Keratinocyte (primary cell): ENCODE results near the gene LDAH. TPM values are rescaled to one million over a fixed set of nuclear protein-coding genes. Genes with fewer than 3 reads are reported as not detected.

ENCODE experiments used
- DNase-seq: peaks from one replicate; pipeline ENCODE4 v3.0.0-alpha.2; 2011; ENCODE audit warnings: low read depth, missing footprints, low spot score
- FAIRE-seq: peaks from 2 replicates; lab custom pipeline; 2011; peaks lifted over from hg19 to GRCh38; lab: Jason Lieb, UNC
- H2AFZ ChIP-seq: 2 replicates; pipeline ENCODE4 v1.6.0; 2012; ENCODE audit warnings: low read length, control low read depth, inconsistent platforms; ENCODE audit not compliant: control insufficient read depth
- H3K27ac ChIP-seq: 2 replicates; pipeline ENCODE4 v1.5.1; 2011; ENCODE audit warnings: low read length; ENCODE audit not compliant: control insufficient read depth, insufficient read depth
- H3K27me3 ChIP-seq: 3 replicates; pipeline ENCODE4 v1.6.0; 2011; ENCODE audit warnings: low read length; ENCODE audit not compliant: control insufficient read depth, insufficient read depth; ENCODE audit errors: extremely low read depth
- H3K36me3 ChIP-seq, 2 experiments: 2 replicates in 1 of 2; 3 replicates in 1 of 2; pipeline ENCODE4 v1.5.1; 2011; ENCODE audit warnings: low read length in 2 of 2, mild to moderate bottlenecking in 1 of 2; ENCODE audit not compliant: control insufficient read depth in 2 of 2, insufficient read depth in 2 of 2; ENCODE audit errors: extremely low read depth in 1 of 2
- H3K4me1 ChIP-seq: 3 replicates; pipeline ENCODE4 v1.5.1; 2011; ENCODE audit warnings: low read length; ENCODE audit not compliant: control insufficient read depth, insufficient read depth; ENCODE audit errors: extremely low read depth
- H3K4me2 ChIP-seq: 3 replicates; pipeline ENCODE4 v1.6.0; 2011; ENCODE audit warnings: low read depth, low read length; ENCODE audit not compliant: control insufficient read depth, insufficient read depth; ENCODE audit errors: extremely low read depth
- H3K4me3 ChIP-seq, 3 experiments: fragments of 200-600 bp in 1 of 3; sonication (generic) in 1 of 3; 2 replicates in 2 of 3; 3 replicates in 1 of 3; pipeline ENCODE4 v1.5.1; 2011 to 2016; ENCODE audit warnings: low read length in 3 of 3, mild to moderate bottlenecking in 3 of 3, control low read depth in 2 of 3, inconsistent platforms in 1 of 3, low read depth in 1 of 3, mixed read lengths in 1 of 3, mixed run types in 1 of 3, moderate library complexity in 1 of 3; ENCODE audit not compliant: control insufficient read depth in 2 of 3, insufficient read depth in 2 of 3; ENCODE audit errors: extremely low read depth in 1 of 3
- H3K79me2 ChIP-seq: 2 replicates; pipeline ENCODE4 v1.6.0; 2012; ENCODE audit warnings: low read length; ENCODE audit not compliant: control insufficient read depth, insufficient read depth
- H3K9ac ChIP-seq: 3 replicates; pipeline ENCODE4 v1.6.0; 2011; ENCODE audit warnings: low read length; ENCODE audit not compliant: control insufficient read depth, insufficient read depth; ENCODE audit errors: extremely low read depth
- H3K9me1 ChIP-seq: 3 replicates; pipeline ENCODE4 v1.6.0; 2011; ENCODE audit warnings: low read length; ENCODE audit not compliant: control insufficient read depth, insufficient read depth; ENCODE audit errors: extremely low read depth
- H3K9me3 ChIP-seq: 2 replicates; pipeline ENCODE4 v1.5.1; 2012; ENCODE audit warnings: low read depth, low read length; ENCODE audit not compliant: control insufficient read depth
- H4K20me1 ChIP-seq: 3 replicates; pipeline ENCODE4 v1.6.0; 2011; ENCODE audit warnings: low read length; ENCODE audit not compliant: control insufficient read depth, insufficient read depth; ENCODE audit errors: extremely low read depth
- CTCF ChIP-seq, 3 experiments: IDR thresholded peaks in 1 of 3; conservative IDR thresholded peaks in 1 of 3; optimal IDR thresholded peaks in 1 of 3; 2 replicates in 2 of 3; 3 replicates in 1 of 3; pipeline versions ENCODE3 to v1.5.1; 2011; ENCODE audit warnings: low read length in 3 of 3, mild to moderate bottlenecking in 3 of 3, moderate library complexity in 2 of 3, control low read depth in 1 of 3, inconsistent platforms in 1 of 3; ENCODE audit not compliant: insufficient read depth in 2 of 3; ENCODE audit errors: extremely low read depth in 1 of 3
- EZH2 ChIP-seq: IDR thresholded peaks from one replicate; pipeline ENCODE4 v1.6.1; 2012; ENCODE audit warnings: inconsistent platforms, mild to moderate bottlenecking, low read length, moderate library complexity
- dilution Hi-C: fragments of 300-500 bp; cut with MboI; formaldehyde crosslinking; loops from one replicate; pipeline ENCODE4 v1.7.0; 2020; ENCODE audit warnings: low sequenced_read_pairs; ENCODE audit not compliant: extremely low pct_ligation_motif_present
- polyA plus RNA-seq, 5 experiments: library from polyadenylated mRNA; depleted of rRNA in 3 of 5; stranded (reverse) in 3 of 5; stranded (forward) in 1 of 5; unstranded in 1 of 5; fragments of >200 nt; gene quantifications; 1 replicate in 1 of 5; 2 replicates in 3 of 5; 3 replicates in 1 of 5; pipeline versions ENCODE4 v1.2.1 to v1.2.3, GENCODE V29; 2011 to 2012; ENCODE audit warnings: missing spikeins in 2 of 5, low read depth in 1 of 5, low replicate concordance in 1 of 5

The LDAH gene
- polyA plus RNA-seq, 1 donor (not counting 4 experiments of a cell fraction or from before 2014, with no cell fraction given) = 22.7 TPM

GRCh38 chr2:20687260-20687832 is 135.6 kb downstream of the LDAH start:
- peaks cover 0 to 5% of the 10 kb centered on the region in 2 experiments for H3K36me3 ChIP-seq
- H3K27ac ChIP-seq = no peak overlapping the region
- no peaks in the 10 kb centered on the region for H3K79me2 ChIP-seq
- H3K4me3 ChIP-seq = no peak overlapping the region
- H3K27me3 ChIP-seq = no peaks in the 10 kb centered on the region
- dilution Hi-C loops = no loop called here
- no peak for FAIRE-seq
- no peak for DNase-seq
- H2AFZ ChIP-seq = no peak overlapping the region
- H3K9me1 ChIP-seq = no peaks in the 10 kb centered on the region
- no peak overlapping the region for H3K4me2 ChIP-seq
- no peaks in the 10 kb centered on the region for H3K4me1 ChIP-seq
- TF ChIP-seq EZH2 (no peak), CTCF (optimal IDR thresholded peaks at IDR 0.05 in 1 of 3, IDR thresholded peaks at IDR 0.05 in 1 of 3, conservative IDR thresholded peaks at IDR 0.05 in 1 of 3; ENCODE audit: extremely low read depth in 1 of 3, insufficient read depth in 2 of 3, low read length in 3 of 3) (no peak)
- no peaks in the 10 kb centered on the region for H4K20me1 ChIP-seq
- no peaks in the 10 kb centered on the region for H3K9me3 ChIP-seq
- H3K9ac ChIP-seq = no peak overlapping the region

GRCh38 chr2:20684581-20685063 is 138.3 kb downstream of the LDAH start:
- Histone ChIP-seq H3K9me3 (no peaks in the 10 kb centered on the region), H2AFZ (no peak overlapping the region), H3K79me2 (no peaks in the 10 kb centered on the region), H3K9me1 (no peaks in the 10 kb centered on the region), H3K27ac (no peak overlapping the region), H3K4me1 (no peaks in the 10 kb centered on the region), H3K4me3 (no peak overlapping the region), H3K27me3 (no peaks in the 10 kb centered on the region), H3K4me2 (no peak overlapping the region), H3K36me3 (peaks cover 3 to 8% of the 10 kb centered on the region in 2 experiments), H3K9ac (no peak overlapping the region), H4K20me1 (no peaks in the 10 kb centered on the region)
- no peak for DNase-seq
- dilution Hi-C loops = no loop called here
- FAIRE-seq = no peak
- TF ChIP-seq CTCF (optimal IDR thresholded peaks at IDR 0.05 in 1 of 3, IDR thresholded peaks at IDR 0.05 in 1 of 3, conservative IDR thresholded peaks at IDR 0.05 in 1 of 3; ENCODE audit: extremely low read depth in 1 of 3, insufficient read depth in 2 of 3, low read length in 3 of 3) (no peak), EZH2 (no peak)
